GM21529 (cell line): ENCODE data around the gene KISS1R.

ENCODE experiments used
- ATAC-seq: cut with Tn5 transposase; IDR thresholded peaks from one replicate; pipeline ENCODE4 v1.9.1; 2021; ENCODE audit not compliant: unreplicated experiment

KISS1R gene

GRCh38 chr19:899336-900042 lies 17.6 kb upstream of the KISS1R start:
- ATAC-seq = no peak

DNA sequence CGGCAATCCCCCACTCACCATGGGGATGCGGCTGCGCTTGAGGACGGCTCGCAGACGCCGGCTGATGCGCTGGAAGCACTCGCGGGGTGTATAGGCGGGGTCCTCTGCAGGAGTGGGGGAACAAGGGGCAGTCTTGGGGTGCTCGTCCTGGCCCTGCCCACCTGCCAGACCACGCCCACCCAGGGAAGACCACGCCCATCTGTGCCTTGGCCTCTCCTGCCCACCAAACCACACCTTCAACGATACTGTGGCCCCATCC lies 17.2 kb upstream of the KISS1R start:
- no peak for ATAC-seq

GRCh38 chr19:900302-901111 lies 16.6 kb upstream of the KISS1R start:
- ATAC-seq = no peak

DNA sequence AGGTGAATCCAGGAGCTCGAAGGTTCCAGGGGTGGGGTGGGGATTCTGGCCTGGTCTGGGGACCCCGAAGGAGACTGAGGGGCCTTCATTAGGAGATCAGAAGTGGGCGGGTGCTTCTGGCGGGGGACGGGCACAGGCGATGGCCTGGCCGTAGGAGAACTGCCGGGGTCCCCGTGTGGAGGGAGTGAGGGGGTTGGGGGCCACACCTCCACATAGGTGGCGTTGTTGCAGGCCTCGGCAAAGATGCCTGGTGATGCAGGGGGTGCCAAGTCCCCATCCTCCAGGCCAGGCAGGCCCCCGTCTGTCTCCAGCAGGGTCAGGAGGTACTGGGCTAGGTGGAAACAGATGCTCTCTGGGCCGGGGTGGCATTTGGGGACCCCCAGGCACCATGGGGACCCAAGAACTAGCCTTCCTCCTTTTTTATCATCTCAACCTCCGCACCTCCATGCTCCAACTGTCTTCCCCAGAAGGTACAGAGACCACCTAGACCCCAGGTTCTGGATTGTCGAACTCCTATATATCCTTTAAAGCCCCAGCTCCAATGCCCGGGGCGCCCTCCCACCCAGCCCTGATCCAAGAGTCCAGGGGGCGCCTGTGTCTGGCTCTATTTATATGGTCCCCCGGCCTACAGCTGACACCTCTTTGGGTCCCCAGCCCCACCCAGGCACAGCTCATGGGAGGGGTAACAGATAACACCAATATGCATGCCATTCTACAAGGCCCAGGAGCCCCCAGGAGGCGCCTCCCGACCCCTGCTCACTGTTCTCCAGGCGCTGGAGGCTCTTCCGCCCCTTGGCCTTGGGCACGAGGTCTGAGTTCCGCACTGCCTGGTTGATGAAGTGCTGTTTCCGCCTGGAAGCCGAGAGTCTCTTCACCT lies 15.7 kb upstream of the KISS1R start:
- no peak for ATAC-seq

- no peak for ATAC-seq
Observed at GRCh38 chr19:902093-902370, 15.1 kb upstream of the KISS1R start.

DNA sequence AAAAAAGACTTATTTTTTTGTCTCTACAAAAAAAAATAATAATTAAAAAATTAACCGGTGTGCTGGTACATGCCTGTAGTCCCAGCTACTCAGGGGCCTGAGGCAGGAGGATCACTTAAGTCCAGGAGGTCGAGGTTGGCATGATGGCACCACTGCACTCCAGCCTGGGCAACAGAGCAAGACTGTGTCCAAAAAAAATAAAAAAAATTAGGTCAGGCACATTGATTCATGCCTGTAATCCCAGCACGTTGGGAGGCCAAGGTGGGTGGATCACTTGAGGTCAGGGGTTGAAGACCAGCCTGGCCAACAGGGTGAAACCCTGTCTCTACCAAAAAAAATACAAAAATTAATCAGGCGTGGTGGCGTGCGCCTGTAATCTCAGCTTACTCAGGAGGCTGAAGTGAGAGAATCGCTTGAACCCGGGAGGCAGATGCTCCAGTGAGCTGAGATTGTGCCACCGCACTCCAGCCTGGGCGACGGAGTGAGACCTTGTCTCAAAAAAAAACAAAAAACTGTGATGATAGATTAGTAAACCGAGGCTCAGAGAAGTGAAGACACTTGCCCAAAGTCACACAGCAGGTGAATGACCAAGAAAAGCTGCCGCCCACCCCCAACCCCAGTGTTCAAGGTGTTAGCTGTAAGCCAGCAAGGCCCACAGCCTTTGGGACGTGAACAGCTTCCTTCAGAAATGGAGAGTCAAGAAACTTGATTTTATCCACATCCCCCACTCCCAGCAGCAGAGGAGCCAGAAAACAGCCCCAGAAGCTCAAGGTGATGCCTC lies 14.5 kb upstream of the KISS1R start:
- ATAC-seq = no peak

DNA sequence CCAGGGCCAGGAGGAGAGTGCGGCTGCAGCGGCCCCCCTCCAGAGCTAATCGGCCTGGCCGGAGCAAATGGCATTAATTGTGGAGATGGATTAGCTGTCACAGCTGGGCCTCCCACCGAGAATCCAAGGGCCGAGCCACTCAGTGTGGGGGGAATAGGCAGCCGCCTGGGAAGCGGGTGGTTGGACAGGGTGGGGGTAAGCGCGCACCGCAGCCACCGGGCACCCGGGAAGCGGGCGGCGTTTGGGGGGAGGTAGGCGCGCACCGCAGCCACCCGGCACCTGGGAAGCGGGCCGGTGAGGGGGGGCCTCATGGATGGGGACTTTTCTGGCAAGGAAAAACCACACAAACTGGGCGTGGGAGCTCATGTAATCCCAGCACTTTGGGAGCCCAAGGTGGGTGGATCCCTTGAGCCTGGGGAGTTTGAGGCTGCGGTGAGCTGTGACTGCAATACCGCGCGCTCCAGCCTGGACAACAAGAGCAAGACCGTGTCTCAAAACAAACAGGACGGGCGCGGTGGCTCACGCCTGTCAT lies 13.8 kb upstream of the KISS1R start:
- ATAC-seq = no peak

DNA sequence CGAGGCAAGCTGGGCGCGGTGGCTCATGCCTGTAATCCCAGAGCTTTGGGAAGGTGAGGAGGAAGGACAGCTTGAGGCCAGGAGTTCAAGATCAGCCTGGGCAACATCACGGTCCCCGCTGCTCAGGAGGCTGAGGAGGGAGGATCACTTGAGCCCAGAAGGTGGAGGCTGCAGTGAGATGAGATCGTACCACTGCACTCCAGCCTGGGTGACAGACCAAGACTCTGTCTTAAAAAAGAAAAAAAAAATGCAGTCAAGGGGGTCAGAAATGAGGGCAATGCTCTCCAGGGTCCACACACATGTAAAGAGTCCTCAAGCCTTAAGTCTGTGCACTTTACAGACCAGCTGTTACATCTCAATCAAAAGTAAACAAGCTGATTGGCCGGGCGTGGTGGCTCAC lies 12.6 kb upstream of the KISS1R start:
- no peak for ATAC-seq

GRCh38 chr19:906480-906879 lies 10.7 kb upstream of the KISS1R start:
- no peak for ATAC-seq

DNA sequence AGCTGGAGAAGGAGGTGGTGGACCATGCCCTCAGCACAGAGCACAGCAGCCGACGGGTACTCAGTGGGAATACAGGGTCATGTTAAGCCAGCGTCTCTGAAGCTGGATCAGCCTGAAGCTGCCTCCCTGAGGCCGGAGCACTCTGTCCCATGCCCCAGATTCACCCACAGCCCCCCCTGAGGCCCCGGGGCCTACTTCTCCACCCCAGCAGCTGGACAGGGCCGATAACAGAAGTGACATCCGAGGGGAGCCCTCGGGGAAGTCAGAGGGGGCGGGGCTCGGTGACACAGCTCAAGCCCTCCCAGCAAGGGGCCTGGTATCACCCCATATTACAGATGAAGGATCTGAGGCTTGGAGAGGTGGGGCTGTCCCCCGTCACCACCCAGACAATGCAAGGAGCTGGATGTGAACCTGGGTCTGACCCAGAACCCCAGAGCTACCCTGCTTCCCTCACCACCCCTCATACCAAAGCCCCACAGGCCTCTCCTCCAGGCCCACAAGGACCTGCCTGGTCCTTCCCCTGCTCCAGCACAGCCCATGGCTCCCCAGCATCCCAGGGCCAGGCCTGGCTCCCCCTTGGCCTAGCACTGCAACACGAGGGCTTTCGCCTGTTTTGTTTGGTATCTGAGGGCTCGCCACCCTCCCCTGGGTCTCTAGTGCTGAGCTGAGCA lies 9.8 kb upstream of the KISS1R start:
- ATAC-seq = no peak

DNA sequence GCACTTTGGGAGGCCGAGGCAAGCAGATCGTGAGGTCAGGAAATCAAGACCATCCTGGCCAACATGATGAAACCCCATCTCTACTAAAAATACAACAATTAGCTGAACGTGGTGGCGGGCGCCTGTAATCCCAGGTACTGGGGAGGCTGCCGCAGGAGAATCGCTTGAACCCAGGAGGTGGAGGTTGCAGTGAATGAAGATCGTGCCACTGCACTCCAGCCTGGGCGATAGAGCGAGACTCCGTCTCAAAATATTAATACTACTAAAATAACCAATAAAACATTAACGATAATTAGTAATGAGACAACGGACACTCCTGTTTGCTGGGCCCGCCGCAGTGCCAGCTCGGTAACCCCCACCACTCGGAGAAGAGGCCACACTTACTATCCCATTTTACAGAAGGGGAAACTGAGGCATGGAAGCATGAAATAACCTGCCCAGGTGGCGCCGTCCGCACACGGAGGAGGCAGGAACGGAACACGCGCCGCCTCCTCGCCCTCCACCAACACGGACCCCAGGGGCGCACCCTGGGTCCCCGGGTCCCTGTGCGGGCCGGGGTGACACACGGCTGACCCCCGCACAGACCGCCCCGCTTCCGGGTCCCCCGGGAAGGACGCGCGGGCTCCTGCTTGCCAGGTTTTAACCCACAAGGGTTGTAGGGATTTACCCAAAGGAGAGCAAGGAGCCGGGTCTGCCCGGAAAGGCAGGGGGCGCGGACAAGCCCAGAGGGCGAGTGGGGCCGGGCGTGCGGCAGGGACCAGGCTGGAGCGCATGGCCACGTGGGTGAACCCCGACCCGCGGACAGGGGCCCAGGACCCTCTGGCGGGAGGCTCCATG lies 5.7 kb upstream of the KISS1R start:
- ATAC-seq = no peak

DNA sequence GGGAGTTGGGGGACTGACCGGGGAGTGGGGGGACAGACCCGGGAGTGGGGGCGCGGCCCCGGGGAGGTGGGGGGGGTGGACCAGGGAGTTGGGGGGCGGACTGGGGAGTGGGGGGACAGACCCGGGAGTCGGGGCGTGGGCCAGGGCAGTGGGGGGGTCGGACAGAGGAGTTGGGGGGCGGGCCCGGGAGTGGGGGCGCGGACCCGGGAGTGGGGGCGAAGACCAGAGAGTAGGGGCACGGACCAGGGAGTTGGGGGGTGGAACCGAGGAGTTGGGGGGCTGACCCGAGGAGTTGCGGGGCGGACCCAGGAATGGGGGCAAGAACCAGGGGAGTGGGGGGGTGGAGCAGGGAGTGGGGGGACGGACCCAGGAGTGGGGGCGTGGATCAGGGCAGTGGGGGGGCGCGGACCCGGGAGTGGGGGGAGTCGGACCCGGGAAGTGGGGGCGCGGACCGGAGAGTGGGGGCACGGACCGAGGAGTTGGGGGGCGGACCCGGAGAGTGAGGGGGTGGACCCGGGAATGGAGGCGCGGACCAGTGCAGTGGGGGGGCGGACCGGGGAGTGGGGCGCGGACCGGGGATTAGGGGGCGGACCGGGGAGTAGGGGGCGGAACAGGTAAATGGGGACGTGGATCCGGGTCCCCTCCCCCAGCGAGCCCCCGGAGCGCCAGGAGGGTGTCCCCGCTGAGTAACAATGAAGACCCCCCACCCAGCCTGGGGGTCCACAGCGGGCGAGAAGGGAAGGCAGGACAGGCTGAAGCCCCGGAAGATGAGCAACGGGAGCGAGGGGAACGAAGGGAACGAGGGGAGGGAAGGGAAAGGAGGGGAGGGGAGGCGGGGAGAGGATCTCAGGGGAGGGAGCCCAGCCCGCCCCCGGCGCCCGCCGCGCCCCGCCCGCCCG lies 4.7 kb upstream of the KISS1R start:
- no peak for ATAC-seq

DNA sequence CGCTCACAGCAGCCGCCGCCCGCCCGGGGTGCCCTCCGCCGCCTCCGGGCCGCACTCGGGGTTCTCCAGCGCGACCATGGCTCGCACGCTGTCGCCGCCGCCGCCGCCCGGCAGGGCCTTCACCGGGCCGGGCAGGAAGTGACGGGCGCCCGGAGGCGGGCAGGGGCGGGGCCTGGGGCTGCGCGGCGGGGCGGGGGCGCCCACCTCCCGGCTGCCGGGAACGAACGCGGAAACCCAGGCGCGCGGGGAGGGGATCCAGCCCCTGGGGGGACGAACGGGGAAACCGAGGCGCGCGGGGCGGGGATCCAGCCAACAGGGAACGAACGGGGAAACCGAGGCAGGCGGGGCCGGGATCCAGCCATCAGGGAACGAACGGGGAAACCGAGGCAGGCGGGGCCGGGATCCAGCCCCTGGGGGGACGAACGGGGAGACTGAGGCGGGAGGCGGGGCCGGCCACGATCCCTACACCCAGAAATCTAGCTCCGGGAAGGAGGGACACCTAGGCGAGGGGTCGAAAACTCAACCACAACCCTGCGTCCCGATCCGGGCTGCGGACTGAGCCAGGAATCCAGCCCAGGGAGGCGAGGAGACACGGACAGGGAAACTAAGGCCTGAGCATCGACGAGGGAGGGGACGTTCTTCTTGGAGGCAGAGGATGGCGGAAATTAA lies 3.9 kb upstream of the KISS1R start, which contains the start of gene R3HDM4:
R3HDM4 (minus strand) TSS at position 140 of the 669 bp plus-strand sequence; CDS start at position 78, 62 bp downstream.
- peak; percentile 42 for ATAC-seq

- no peak for ATAC-seq
Observed at GRCh38 chr19:916645-917322, 349 bp upstream of the KISS1R start.

DNA sequence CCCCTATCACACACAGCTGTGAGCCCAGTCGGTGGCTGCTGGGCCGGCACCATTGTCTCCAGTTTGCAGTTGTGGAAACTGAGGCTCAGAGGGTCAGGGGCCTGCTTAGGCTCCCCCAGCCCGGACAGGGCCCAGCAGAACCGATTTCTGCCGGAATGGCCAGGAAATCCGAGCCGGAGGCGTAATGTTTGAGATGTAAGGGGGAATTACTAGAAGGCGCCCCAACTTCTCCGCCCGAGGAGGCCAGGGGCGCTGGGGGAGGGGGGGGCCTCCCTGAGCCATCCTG lies 962 bp downstream of the KISS1R start:
- no peak for ATAC-seq

DNA sequence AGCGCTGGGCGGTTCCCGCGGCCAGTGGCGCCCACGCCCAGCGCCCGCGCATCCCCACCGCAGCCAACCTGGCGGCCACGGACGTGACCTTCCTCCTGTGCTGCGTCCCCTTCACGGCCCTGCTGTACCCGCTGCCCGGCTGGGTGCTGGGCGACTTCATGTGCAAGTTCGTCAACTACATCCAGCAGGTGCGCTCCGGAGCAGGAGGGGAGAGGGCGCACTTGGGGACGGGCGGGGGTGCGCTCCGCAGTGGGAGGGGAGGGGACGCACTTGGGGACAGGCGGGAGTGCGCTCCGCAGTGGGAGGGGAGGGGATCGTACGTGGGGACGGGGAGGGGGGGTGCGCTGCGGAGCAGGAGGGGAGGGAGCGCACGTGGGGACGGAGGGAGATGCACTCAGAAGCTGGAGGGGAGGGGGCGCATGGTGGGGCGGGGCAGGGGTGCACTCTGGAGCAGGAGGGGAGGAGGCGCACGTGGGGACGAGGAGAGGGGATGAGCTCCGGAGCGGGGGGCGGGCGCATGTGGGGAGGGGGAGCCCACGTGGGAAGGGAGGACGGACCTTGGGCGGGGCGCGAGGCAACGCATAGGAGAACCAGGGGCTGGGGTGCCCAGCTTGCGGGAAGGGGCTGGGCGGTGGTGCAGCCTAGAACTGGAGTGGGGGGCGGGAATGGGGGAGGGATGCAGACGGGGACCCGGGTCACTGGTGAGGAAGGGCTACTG lies 1.5 kb downstream of the KISS1R start:
- ATAC-seq = no peak
